NCI-H2029 treated with DMSO at 0.1 percent for 48 hours (cell line): Measurements from ENCODE around the gene TCERG1L.
"Not testable (repeated sequence)": the region's sequence is repeated elsewhere in the genome, so short reads cannot be mapped to it uniquely, and the experiment has no call there.

ENCODE experiments used
- DNase-seq: peaks from one replicate; lab custom pipeline; 2025; lab: John Stamatoyannopoulos, UW

Gene TCERG1L

GRCh38 chr10:131100418-131101410, 210.8 kb downstream of the TCERG1L start:
- not testable (repeated sequence) for DNase-seq

- peak; percentile 61 for DNase-seq
Measured at GRCh38 chr10:131099028-131099726, 212.3 kb downstream of the TCERG1L start.

GRCh38 chr10:131098416-131098952, 213.0 kb downstream of the TCERG1L start:
- DNase-seq: no peak

- DNase-seq: no peak
Measured at GRCh38 chr10:131096031-131096430, 215.5 kb downstream of the TCERG1L start.

GRCh38 chr10:131095313-131095580, 216.3 kb downstream of the TCERG1L start:
- DNase-seq: no peak

- DNase-seq: no peak
Measured at GRCh38 chr10:131094527-131095312, 216.8 kb downstream of the TCERG1L start.

- no peak for DNase-seq
Measured at GRCh38 chr10:131093795-131094366, 217.6 kb downstream of the TCERG1L start.

GRCh38 chr10:131093346-131093745, 218.2 kb downstream of the TCERG1L start:
- DNase-seq: no peak

- DNase-seq: no peak
Measured at GRCh38 chr10:131092876-131093275, 218.6 kb downstream of the TCERG1L start.

- no peak for DNase-seq
Measured at GRCh38 chr10:131092386-131092785, 219.1 kb downstream of the TCERG1L start.

- no peak for DNase-seq
Measured at GRCh38 chr10:131091682-131092081, 219.8 kb downstream of the TCERG1L start.

GRCh38 chr10:131090761-131091661, 220.5 kb downstream of the TCERG1L start:
- DNase-seq: peak; percentile 11

- DNase-seq: no peak
Measured at GRCh38 chr10:131089861-131090260, 221.7 kb downstream of the TCERG1L start.

GRCh38 chr10:131089150-131089549, 222.4 kb downstream of the TCERG1L start:
- DNase-seq: no peak

- no peak for DNase-seq
Measured at GRCh38 chr10:131088619-131089018, 222.9 kb downstream of the TCERG1L start.

GRCh38 chr10:131087464-131088215, 223.9 kb downstream of the TCERG1L start:
- no peak for DNase-seq

GRCh38 chr10:131086511-131086910, 225.0 kb downstream of the TCERG1L start:
- DNase-seq: no peak

- DNase-seq: no peak
Measured at GRCh38 chr10:131086094-131086493, 225.4 kb downstream of the TCERG1L start.

GRCh38 chr10:131085091-131085860, 226.2 kb downstream of the TCERG1L start:
- no peak for DNase-seq
